Naive thymus-derived CD4-positive, alpha-beta T cell (primary cell): ENCODE results near the gene LAIR1. TPM values are rescaled to one million over a fixed set of nuclear protein-coding genes. Genes with fewer than 3 reads are reported as not detected.

Experiments
- ATAC-seq: fragments of 150-1000 bp; cut with Tn5 transposase; 2 replicates; pipeline ENCODE4 v1.10.0; 2021; ENCODE audit warnings: mild to moderate bottlenecking, moderate library complexity
- CTCF ChIA-PET: fragments of 350-600 bp; sonication (Branson Sonifier 250); formaldehyde crosslinking; loops from one replicate; lab custom pipeline; 2021; ENCODE audit warnings: antibody characterized with exemption; lab: Charles Lee
- POLR2A ChIA-PET: fragments of 350-600 bp; sonication (Branson Sonifier 250); formaldehyde crosslinking; loops from one replicate; lab custom pipeline; 2021; ENCODE audit warnings: antibody characterized with exemption, inconsistent platforms; lab: Charles Lee
- DNase-seq, 9 donors: peaks; one replicate each; pipeline versions ENCODE4 v3.0.0 to v3.0.0-alpha.2; 2020 to 2022; ENCODE audit warnings: mixed read lengths in 1 of 9
- H3K27ac ChIP-seq: one replicate; pipeline ENCODE4 v1.7.0; 2013; ENCODE audit warnings: mild to moderate bottlenecking, low read depth, low read length, moderate library complexity
- H3K27me3 ChIP-seq, 2 donors: one replicate each; pipeline ENCODE4 v1.7.0; 2013; ENCODE audit warnings: low read length in 2 of 2, mild to moderate bottlenecking in 2 of 2, moderate library complexity in 2 of 2; ENCODE audit not compliant: control insufficient read depth in 2 of 2, insufficient read depth in 2 of 2
- H3K36me3 ChIP-seq, 3 experiments: 1 replicate in 2 of 3; 2 replicates in 1 of 3; pipeline ENCODE4 v1.7.0; 2013; ENCODE audit warnings: low read length in 3 of 3, mild to moderate bottlenecking in 3 of 3, moderate library complexity in 1 of 3; ENCODE audit not compliant: insufficient read depth in 3 of 3, control insufficient read depth in 2 of 3
- H3K4me1 ChIP-seq, 2 donors: one replicate each; pipeline ENCODE4 v1.7.0; 2013; ENCODE audit warnings: low read length in 2 of 2, mild to moderate bottlenecking in 2 of 2, moderate library complexity in 1 of 2; ENCODE audit not compliant: control insufficient read depth in 2 of 2, insufficient read depth in 2 of 2
- H3K4me3 ChIP-seq: 2 replicates; pipeline ENCODE4 v1.7.0; 2013; ENCODE audit warnings: mild to moderate bottlenecking, low read length
- H3K9me3 ChIP-seq, 3 experiments: 1 replicate in 2 of 3; 2 replicates in 1 of 3; pipeline ENCODE4 v1.7.0; 2013; ENCODE audit warnings: low read length in 3 of 3; ENCODE audit not compliant: control insufficient read depth in 2 of 3
- H3K27ac Mint-ChIP-seq, 9 donors: one replicate each; pipeline ENCODE4 v1.8.0; 2020 to 2022; ENCODE audit warnings: mixed read lengths in 9 of 9, mild to moderate bottlenecking in 8 of 9, moderate library complexity in 5 of 9, inconsistent platforms in 2 of 9
- H3K27me3 Mint-ChIP-seq, 5 donors: one replicate each; pipeline ENCODE4 v1.8.0; 2021 to 2022; ENCODE audit warnings: mixed read lengths in 5 of 5, mild to moderate bottlenecking in 1 of 5
- H3K36me3 Mint-ChIP-seq, 5 donors: one replicate each; pipeline ENCODE4 v1.8.0; 2020 to 2022; ENCODE audit warnings: mixed read lengths in 5 of 5, mild to moderate bottlenecking in 3 of 5, inconsistent platforms in 1 of 5
- H3K4me1 Mint-ChIP-seq, 7 donors: one replicate each; pipeline ENCODE4 v1.8.0; 2020 to 2022; ENCODE audit warnings: mixed read lengths in 7 of 7, mild to moderate bottlenecking in 3 of 7, inconsistent platforms in 1 of 7
- H3K4me3 Mint-ChIP-seq, 10 donors: one replicate each; pipeline ENCODE4 v1.8.0; 2020 to 2022; ENCODE audit warnings: mild to moderate bottlenecking in 10 of 10, mixed read lengths in 10 of 10, moderate library complexity in 6 of 10, inconsistent platforms in 2 of 10
- H3K9me3 Mint-ChIP-seq, 11 donors: one replicate each; pipeline ENCODE4 v1.8.0; 2020 to 2022; ENCODE audit warnings: mixed read lengths in 11 of 11, mild to moderate bottlenecking in 4 of 11, inconsistent platforms in 1 of 11, moderate library complexity in 1 of 11
- intact Hi-C, 2 donors: fragments of 100-400 bp; cut with micrococcal nuclease; formaldehyde crosslinking; loops; one replicate each; pipeline ENCODE4 v1.15.1; 2023
- polyA plus RNA-seq, 2 donors: library from polyadenylated mRNA; unstranded; fragments of 300-500 nt; fragmentation: Illumina TruSeq; gene quantifications; one replicate each; pipeline ENCODE4 v1.2.3, GENCODE V29; 2021
- total RNA-seq, 6 experiments: library from RNA in 5 of 6; stranded (reverse) in 5 of 6; gene quantifications; 1 replicate in 5 of 6; 2 replicates in 1 of 6; pipeline ENCODE4 v1.2.3 and lab custom pipeline; 2021 to 2026

Gene LAIR1
- total and polyA plus RNA-seq, 7 experiments from 2014 or later: 47.0 to 98.1 (median 82.3) TPM

DNA sequence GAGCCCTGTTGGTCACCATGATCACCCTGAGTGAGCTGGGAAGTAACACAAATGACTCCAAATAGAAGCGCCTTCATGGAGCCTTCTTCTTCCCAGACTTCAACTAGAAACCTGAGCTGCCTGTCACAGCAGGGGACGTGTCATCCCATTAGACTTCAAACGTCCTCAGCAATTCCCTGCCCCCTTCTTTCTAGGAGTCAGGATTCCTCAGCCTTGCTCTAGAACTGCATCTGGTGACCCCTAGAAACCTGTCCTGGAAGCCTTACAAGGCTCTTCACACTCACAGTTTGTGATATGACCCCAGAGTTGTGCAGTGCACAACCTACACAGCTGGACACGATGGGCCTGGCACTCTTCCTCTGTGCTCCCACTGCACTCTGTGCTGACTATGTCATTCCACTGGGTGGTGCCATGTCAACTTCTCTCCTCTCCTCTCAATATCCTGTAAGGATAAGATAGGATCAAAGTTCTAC lies 26.9 kb upstream of the LAIR1 start:
- no peak overlapping the region for H3K27ac ChIP-seq
- no peaks in the 10 kb centered on the region for H3K36me3 ChIP-seq
- intact Hi-C loops: loop anchor here (1.0 to 2.0 kb wide), 3 partner anchors 66 to 223 kb away; no protein-coding TSS in a partner anchor
- no peaks in the 10 kb centered on the region for H3K27me3 ChIP-seq
- H3K27ac Mint-ChIP-seq: peak overlapping the region in 1 of 9 donors; percentile 71
- DNase-seq (no peak), ATAC-seq (no peak)
- H3K4me1 ChIP-seq: peaks cover 23 to 26% of the 10 kb centered on the region in 2 donors
- H3K4me3 ChIP-seq: no peak overlapping the region
- peaks cover 0 to 12% (median 0%) of the 10 kb centered on the region in 5 donors for H3K27me3 Mint-ChIP-seq
- H3K4me1 Mint-ChIP-seq: peaks cover 32 to 41% (median 39%) of the 10 kb centered on the region in 7 donors
- H3K4me3 Mint-ChIP-seq: no peak overlapping the region
- ChIA-PET CTCF (interaction anchor here (0.5 to 7.4 kb wide), 20 partner anchors 10 to 160 kb away, joined by 3 to 135 read pairs (median 6); partner anchors contain the start of gene LAIR1), POLR2A (interaction anchor here (1.0 to 4.2 kb wide), 10 partner anchors 9 to 65 kb away, joined by 3 to 39 read pairs (median 6); partner anchors contain the start of genes LAIR1 and LENG8)
- no peaks in the 10 kb centered on the region for H3K9me3 Mint-ChIP-seq
- no peaks in the 10 kb centered on the region for H3K9me3 ChIP-seq
- no peaks in the 10 kb centered on the region for H3K36me3 Mint-ChIP-seq

DNA sequence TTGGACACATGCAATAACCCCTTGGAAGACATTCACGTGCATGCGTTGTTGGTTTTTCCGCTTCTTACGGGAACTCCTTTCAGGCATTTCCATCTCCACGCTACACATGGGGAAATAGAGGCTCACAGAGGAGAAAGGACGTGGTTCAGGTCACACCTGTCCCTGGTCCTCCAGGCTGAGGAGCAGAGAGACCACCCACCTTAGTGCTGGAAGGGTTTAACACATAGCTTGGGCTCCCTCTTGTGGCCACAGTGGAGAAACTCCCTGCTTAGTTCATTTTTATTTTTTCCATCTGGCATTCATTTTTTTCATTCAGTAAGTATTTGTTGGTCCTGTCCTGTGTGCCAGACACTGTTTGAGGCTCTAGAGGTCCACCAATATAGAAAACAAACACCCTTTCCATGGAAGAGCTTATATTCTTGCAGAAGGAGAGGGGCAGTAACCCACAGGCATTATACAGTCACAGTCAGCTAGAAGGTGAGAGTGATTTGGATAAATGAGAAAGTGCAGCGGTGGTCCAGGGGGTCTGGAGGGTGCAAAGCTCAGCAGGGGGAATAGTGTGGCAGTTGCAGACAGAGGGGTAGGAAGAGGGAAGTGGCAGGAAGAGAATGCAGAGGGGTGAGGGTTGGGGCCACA lies 26.3 kb upstream of the LAIR1 start:
- H3K27me3 ChIP-seq: no peaks in the 10 kb centered on the region
- Mint-ChIP-seq H3K9me3 (no peaks in the 10 kb centered on the region), H3K27me3 (peaks cover 0 to 12% (median 0%) of the 10 kb centered on the region in 5 donors), H3K4me1 (peaks cover 32 to 41% (median 39%) of the 10 kb centered on the region in 7 donors), H3K4me3 (peak overlapping the region; percentile 60 to 81 (median 71)), H3K27ac (peak overlapping the region; percentile 49 to 92 (median 80)), H3K36me3 (no peaks in the 10 kb centered on the region)
- H3K27ac ChIP-seq: no peak overlapping the region
- intact Hi-C loops: loop anchor here (1.0 to 2.0 kb wide), 3 partner anchors 66 to 222 kb away; no protein-coding TSS in a partner anchor
- H3K4me3 ChIP-seq: no peak overlapping the region
- ChIA-PET CTCF (interaction anchor here (0.5 to 7.4 kb wide), 29 partner anchors 10 to 1281 kb away, joined by 3 to 135 read pairs (median 4); partner anchors contain the start of gene LAIR1), POLR2A (interaction anchor here (1.0 to 4.2 kb wide), 11 partner anchors 9 to 65 kb away, joined by 3 to 39 read pairs (median 6); partner anchors contain the start of genes LAIR1 and LENG8)
- ATAC-seq: peak; percentile 67
- peak; percentile 48 to 76 (median 60) for DNase-seq
- no peaks in the 10 kb centered on the region for H3K36me3 ChIP-seq
- peaks cover 23 to 26% of the 10 kb centered on the region in 2 donors for H3K4me1 ChIP-seq
- no peaks in the 10 kb centered on the region for H3K9me3 ChIP-seq

DNA sequence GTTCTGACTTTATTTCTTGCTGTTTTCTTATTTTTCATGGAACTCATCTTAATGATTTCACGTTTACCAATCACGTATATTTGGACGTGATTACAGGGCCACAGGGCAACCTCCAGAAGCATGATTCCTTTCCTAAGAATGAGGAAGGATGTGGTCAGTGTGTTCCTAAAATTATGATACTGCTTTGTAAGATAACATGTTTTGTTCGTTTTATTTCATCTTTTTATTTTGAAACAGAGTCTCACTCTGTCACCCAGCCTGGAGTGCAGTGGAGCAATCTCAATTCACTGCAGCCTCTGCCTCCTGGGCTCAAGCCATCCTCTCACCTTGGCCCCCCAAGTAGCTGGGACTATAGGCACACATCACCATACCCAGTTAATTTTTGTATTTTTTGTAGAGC lies 24.8 kb upstream of the LAIR1 start:
- intact Hi-C loops: loop anchor here (2.0 to 5.0 kb wide), 3 partner anchors 27 to 58 kb away; partner anchors contain the start of gene LENG8 (in 1 of the 2)
- Histone ChIP-seq H3K4me1 (peaks cover 23 to 26% of the 10 kb centered on the region in 2 donors), H3K9me3 (no peaks in the 10 kb centered on the region), H3K27ac (no peak overlapping the region), H3K36me3 (no peaks in the 10 kb centered on the region), H3K4me3 (no peak overlapping the region), H3K27me3 (no peaks in the 10 kb centered on the region)
- peaks cover 36 to 50% (median 45%) of the 10 kb centered on the region in 7 donors for H3K4me1 Mint-ChIP-seq
- peak overlapping the region in 8 of 9 donors; percentile 41 to 93 (median 75) for H3K27ac Mint-ChIP-seq
- ChIA-PET POLR2A (interaction anchor here (1.6 to 4.2 kb wide), 9 partner anchors 11 to 63 kb away, joined by 7 to 39 read pairs (median 12); partner anchors contain the start of gene LAIR1), CTCF (interaction anchor here (1.2 to 7.4 kb wide), 10 partner anchors 15 to 64 kb away, joined by 3 to 135 read pairs (median 9); partner anchors contain the start of gene LAIR1)
- DNase-seq (no peak), ATAC-seq (peak; percentile 44)
- H3K27me3 Mint-ChIP-seq: peaks cover 0 to 21% (median 0%) of the 10 kb centered on the region in 5 donors
- peaks cover 0 to 2% (median 0%) of the 10 kb centered on the region in 5 donors for H3K36me3 Mint-ChIP-seq
- no peaks in the 10 kb centered on the region for H3K9me3 Mint-ChIP-seq
- peak overlapping the region; percentile 17 to 98 (median 74) for H3K4me3 Mint-ChIP-seq

DNA sequence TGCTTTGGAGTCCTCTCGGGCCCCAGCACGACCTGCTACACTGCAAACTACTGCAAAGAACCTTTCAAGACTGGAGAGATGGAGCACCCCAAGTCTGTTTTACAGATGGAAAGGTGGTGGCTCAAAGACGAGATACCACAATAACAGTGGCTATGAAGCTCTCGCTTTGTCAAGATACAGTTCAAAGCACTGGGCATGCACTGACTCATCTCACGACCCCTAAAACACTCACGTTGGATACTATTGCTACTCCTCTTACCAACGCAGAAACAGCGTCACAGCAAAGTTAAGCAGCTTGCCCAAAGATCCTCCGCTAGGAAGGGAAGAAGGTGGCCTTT lies 24.0 kb upstream of the LAIR1 start:
- no peak for ATAC-seq
- H3K4me3 Mint-ChIP-seq: peak overlapping the region; percentile 85 to 98 (median 90)
- peaks cover 36 to 50% (median 45%) of the 10 kb centered on the region in 7 donors for H3K4me1 Mint-ChIP-seq

DNA sequence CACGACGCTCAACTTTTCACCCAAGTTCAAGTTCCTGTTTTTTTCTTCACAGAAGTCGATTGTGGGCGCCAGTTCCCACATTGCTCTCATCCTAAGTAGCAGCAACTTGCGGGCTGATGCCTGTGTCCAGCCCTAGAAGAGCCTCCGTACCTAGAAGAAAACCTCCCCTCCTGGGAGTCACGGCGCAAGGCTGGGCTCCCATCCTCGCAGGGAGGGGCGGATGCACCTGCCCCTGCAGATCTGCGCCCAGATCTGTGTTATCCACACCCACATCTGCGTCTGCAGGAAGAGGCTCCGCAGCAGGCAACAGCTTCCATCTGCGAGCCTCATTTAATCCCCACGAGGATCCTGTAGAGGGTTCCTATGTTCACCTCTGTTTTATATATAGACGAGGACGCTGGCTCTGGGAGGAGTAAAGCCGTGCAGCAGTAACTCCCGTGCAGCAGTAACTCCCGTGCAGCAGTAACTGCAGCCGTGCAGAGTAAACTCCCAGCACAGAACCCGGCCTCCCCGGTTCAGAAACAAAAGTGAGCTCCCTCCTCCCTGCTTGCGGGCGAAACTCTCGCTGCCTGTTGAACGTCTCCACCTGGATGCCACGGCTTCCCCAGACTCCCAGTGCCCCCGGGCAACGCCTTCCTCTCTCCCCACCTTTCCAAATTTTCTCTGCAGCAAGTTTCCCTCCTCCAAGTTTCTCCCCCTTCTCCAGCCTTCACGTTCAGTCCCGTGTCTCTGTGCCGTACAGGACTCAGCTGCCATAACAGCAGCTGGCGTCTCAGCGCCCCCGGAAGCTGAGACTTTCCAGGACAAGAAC lies 23.5 kb upstream of the LAIR1 start:
- intact Hi-C loops: loop anchor here (1.0 to 5.0 kb wide), 6 partner anchors 10 to 59 kb away; partner anchors contain the start of genes LAIR1 (in 1 of the 2) and LENG8 (in 1 of the 2)
- Mint-ChIP-seq H3K4me1 (peaks cover 38 to 50% (median 48%) of the 10 kb centered on the region in 7 donors), H3K27ac (peak overlapping the region; percentile 56 to 96 (median 89)), H3K9me3 (peaks cover 0 to 3% (median 0%) of the 10 kb centered on the region in 11 donors), H3K36me3 (peaks cover 0 to 2% (median 0%) of the 10 kb centered on the region in 5 donors), H3K27me3 (peaks cover 0 to 20% (median 0%) of the 10 kb centered on the region in 5 donors), H3K4me3 (peak overlapping the region; percentile 85 to 98 (median 90))
- DNase-seq: peak in 8 of 9 donors; percentile 27 to 59 (median 50)
- ATAC-seq: peak; percentile 75
- Histone ChIP-seq H3K36me3 (no peaks in the 10 kb centered on the region), H3K27ac (peak overlapping the region; percentile 67), H3K4me1 (peaks cover 23 to 26% of the 10 kb centered on the region in 2 donors), H3K9me3 (no peaks in the 10 kb centered on the region), H3K4me3 (peak overlapping the region; percentile 65), H3K27me3 (no peaks in the 10 kb centered on the region)
- POLR2A ChIA-PET: interaction anchor here (0.8 to 4.2 kb wide), 14 partner anchors 9 to 251 kb away, joined by 3 to 39 read pairs (median 10); partner anchors contain the start of genes LAIR1, LENG8 and TSEN34
- CTCF ChIA-PET: interaction anchor here (0.8 to 7.4 kb wide), 12 partner anchors 9 to 62 kb away, joined by 3 to 135 read pairs (median 8); partner anchors contain the start of gene LAIR1

More for the DNA sequence above, 24.0 kb upstream of the LAIR1 start:
- Mint-ChIP-seq H3K9me3 (no peaks in the 10 kb centered on the region), H3K27me3 (peaks cover 0 to 20% (median 0%) of the 10 kb centered on the region in 5 donors), H3K27ac (peak overlapping the region; percentile 56 to 96 (median 89)), H3K36me3 (peaks cover 0 to 2% (median 0%) of the 10 kb centered on the region in 5 donors)
- intact Hi-C loops: loop anchor here (1.0 to 5.0 kb wide), 6 partner anchors 10 to 59 kb away; partner anchors contain the start of genes LAIR1 (in 1 of the 2) and LENG8 (in 1 of the 2)
- ChIA-PET CTCF (interaction anchor here (0.6 to 7.4 kb wide), 13 partner anchors 10 to 63 kb away, joined by 3 to 135 read pairs (median 7); partner anchors contain the start of genes LAIR1 and LILRA4), POLR2A (interaction anchor here (0.8 to 4.2 kb wide), 14 partner anchors 10 to 252 kb away, joined by 3 to 39 read pairs (median 10); partner anchors contain the start of genes LAIR1, LENG8 and TSEN34)
- Histone ChIP-seq H3K27me3 (no peaks in the 10 kb centered on the region), H3K9me3 (no peaks in the 10 kb centered on the region), H3K4me1 (peaks cover 23 to 26% of the 10 kb centered on the region in 2 donors), H3K36me3 (no peaks in the 10 kb centered on the region), H3K4me3 (peak overlapping the region; percentile 65), H3K27ac (peak overlapping the region; percentile 67)
- no peak for DNase-seq
